ENCODE data around the gene CKAP4.

CKAP4 gene

GRCh38 chr12:106224355-106224706 lies 23.5 kb downstream of the CKAP4 start:
- no peak overlapping the region for H3K27ac ChIP-seq (ENCODE audit: low read depth, low read length)
- no peaks in the 10 kb centered on the region for H3K9me2 ChIP-seq (replicated peaks; ENCODE audit: insufficient read depth, low read length)
- H3K9ac ChIP-seq (ENCODE audit: low read length): no peak overlapping the region
- H3K36me3 ChIP-seq (ENCODE audit: low read length): no peaks in the 10 kb centered on the region
- H3K79me2 ChIP-seq (ENCODE audit: insufficient read depth, low read length): no peaks in the 10 kb centered on the region
- H3F3A ChIP-seq (ENCODE audit: insufficient read depth): no peaks in the 10 kb centered on the region
- no peaks in the 10 kb centered on the region for H4K20me1 ChIP-seq (ENCODE audit: low read depth, low read length)
- H2AFZ ChIP-seq (ENCODE audit: low read depth, low read length, severe bottlenecking): no peak overlapping the region
- H3K27me3 ChIP-seq (ENCODE audit: low read length): no peaks in the 10 kb centered on the region
- TF ChIP-seq EZH2phosphoT487 (conservative IDR thresholded peaks at IDR 0.05; ENCODE audit: low read length) (no peak), CTCF (IDR thresholded peaks at IDR 0.05; ENCODE audit: insufficient read depth, low read length, poor library complexity, severe bottlenecking) (no peak)
- no peak overlapping the region for H3K4me3 ChIP-seq (ENCODE audit: insufficient read depth, low read length, poor library complexity, severe bottlenecking)
- H3K9me3 ChIP-seq (ENCODE audit: insufficient read depth, low read length): no peaks in the 10 kb centered on the region
- no peak overlapping the region for H3K4me2 ChIP-seq (ENCODE audit: low read depth, low read length, poor library complexity, severe bottlenecking)

- Histone ChIP-seq H3K27ac (ENCODE audit: low read depth, low read length) (no peak overlapping the region), H2AFZ (ENCODE audit: low read depth, low read length, severe bottlenecking) (no peak overlapping the region), H3K9ac (ENCODE audit: low read length) (no peak overlapping the region), H3K27me3 (ENCODE audit: low read length) (no peaks in the 10 kb centered on the region), H3F3A (ENCODE audit: insufficient read depth) (no peaks in the 10 kb centered on the region), H3K4me3 (ENCODE audit: insufficient read depth, low read length, poor library complexity, severe bottlenecking) (no peak overlapping the region), H3K9me2 (replicated peaks; ENCODE audit: insufficient read depth, low read length) (no peaks in the 10 kb centered on the region), H3K4me2 (ENCODE audit: low read depth, low read length, poor library complexity, severe bottlenecking) (no peak overlapping the region), H3K36me3 (ENCODE audit: low read length) (no peaks in the 10 kb centered on the region), H4K20me1 (ENCODE audit: low read depth, low read length) (no peaks in the 10 kb centered on the region), H3K79me2 (ENCODE audit: insufficient read depth, low read length) (no peaks in the 10 kb centered on the region), H3K9me3 (ENCODE audit: insufficient read depth, low read length) (no peaks in the 10 kb centered on the region)
- TF ChIP-seq EZH2phosphoT487 (conservative IDR thresholded peaks at IDR 0.05; ENCODE audit: low read length) (no peak), CTCF (IDR thresholded peaks at IDR 0.05; ENCODE audit: insufficient read depth, low read length, poor library complexity, severe bottlenecking) (peak; percentile 71)
These were observed 24.1 kb downstream of the CKAP4 start for GRCh38 chr12:106223485-106224354.

- Histone ChIP-seq H3K4me3 (ENCODE audit: insufficient read depth, low read length, poor library complexity, severe bottlenecking) (no peak overlapping the region), H3K9me3 (ENCODE audit: insufficient read depth, low read length) (no peaks in the 10 kb centered on the region), H3K9ac (ENCODE audit: low read length) (no peak overlapping the region), H4K20me1 (ENCODE audit: low read depth, low read length) (no peaks in the 10 kb centered on the region), H3K36me3 (ENCODE audit: low read length) (no peaks in the 10 kb centered on the region), H3K27ac (ENCODE audit: low read depth, low read length) (no peak overlapping the region), H3K79me2 (ENCODE audit: insufficient read depth, low read length) (no peaks in the 10 kb centered on the region), H3F3A (ENCODE audit: insufficient read depth) (no peaks in the 10 kb centered on the region), H3K27me3 (ENCODE audit: low read length) (no peaks in the 10 kb centered on the region), H3K4me2 (ENCODE audit: low read depth, low read length, poor library complexity, severe bottlenecking) (no peak overlapping the region), H3K9me2 (replicated peaks; ENCODE audit: insufficient read depth, low read length) (no peaks in the 10 kb centered on the region), H2AFZ (ENCODE audit: low read depth, low read length, severe bottlenecking) (no peak overlapping the region)
- no peak for TF ChIP-seq EZH2phosphoT487 (conservative IDR thresholded peaks at IDR 0.05; ENCODE audit: low read length)
- no peak for TF ChIP-seq CTCF (IDR thresholded peaks at IDR 0.05; ENCODE audit: insufficient read depth, low read length, poor library complexity, severe bottlenecking)
These were observed 27.3 kb downstream of the CKAP4 start for GRCh38 chr12:106220536-106220935.

Data from SU-DHL-6 (cell line).